Cardiac muscle cell (in vitro differentiated cells and primary cell): ENCODE data around the gene ADAMTS20. TPM values are rescaled to one million over a fixed set of nuclear protein-coding genes. Genes with fewer than 3 reads are reported as not detected.

ENCODE experiments used
- DNase-seq, 2 donors: peaks; one replicate each; pipeline versions ENCODE4 v3.0.0 to v3.0.0-alpha.2; 2010 to 2017; ENCODE audit warnings: low read depth in 1 of 2, low spot score in 1 of 2
- H3K27ac ChIP-seq: fragments of 200-600 bp; sonication (generic); 2 replicates; pipeline ENCODE4 v1.5.1; 2016
- H3K27me3 ChIP-seq: fragments of 200-600 bp; sonication (generic); 2 replicates; pipeline ENCODE4 v1.6.0; 2016; ENCODE audit warnings: control low read depth
- H3K36me3 ChIP-seq: fragments of 200-600 bp; sonication (generic); 2 replicates; pipeline ENCODE4 v1.5.1; 2016; ENCODE audit warnings: control low read depth
- H3K4me1 ChIP-seq: fragments of 200-600 bp; sonication (generic); 2 replicates; pipeline ENCODE4 v1.8.1; 2017; ENCODE audit warnings: low read depth, mild to moderate bottlenecking, mixed run types
- H3K4me3 ChIP-seq: fragments of 200-600 bp; sonication (generic); 2 replicates; pipeline ENCODE4 v1.5.1; 2016; ENCODE audit warnings: mild to moderate bottlenecking
- H3K9me3 ChIP-seq: fragments of 200-600 bp; sonication (generic); 2 replicates; pipeline ENCODE4 v1.5.1; 2017; ENCODE audit warnings: low read depth, mild to moderate bottlenecking, control low read depth
- polyA plus RNA-seq: library from polyadenylated mRNA; unstranded; fragments of >200 nt; fragmentation: Nextera tagmentation; extraction: Ambion mirVana; gene quantifications from 2 replicates; pipeline ENCODE4 v1.2.1, GENCODE V29; 2016
- total RNA-seq: library from RNA; depleted of rRNA; stranded (reverse); fragments of >200 nt; gene quantifications from 2 replicates; pipeline ENCODE4 v1.2.3, GENCODE V29; 2016
- TF ChIP-seq, protein P1 (sequence below): IDR thresholded peaks from 2 replicates; pipeline ENCODE4 v1.5.1; 2012; ENCODE audit warnings: low read depth, mild to moderate bottlenecking, low read length

The ADAMTS20 gene
- total and polyA plus RNA-seq, 2 experiments from 2014 or later = 0.13 to 0.33 TPM

DNA sequence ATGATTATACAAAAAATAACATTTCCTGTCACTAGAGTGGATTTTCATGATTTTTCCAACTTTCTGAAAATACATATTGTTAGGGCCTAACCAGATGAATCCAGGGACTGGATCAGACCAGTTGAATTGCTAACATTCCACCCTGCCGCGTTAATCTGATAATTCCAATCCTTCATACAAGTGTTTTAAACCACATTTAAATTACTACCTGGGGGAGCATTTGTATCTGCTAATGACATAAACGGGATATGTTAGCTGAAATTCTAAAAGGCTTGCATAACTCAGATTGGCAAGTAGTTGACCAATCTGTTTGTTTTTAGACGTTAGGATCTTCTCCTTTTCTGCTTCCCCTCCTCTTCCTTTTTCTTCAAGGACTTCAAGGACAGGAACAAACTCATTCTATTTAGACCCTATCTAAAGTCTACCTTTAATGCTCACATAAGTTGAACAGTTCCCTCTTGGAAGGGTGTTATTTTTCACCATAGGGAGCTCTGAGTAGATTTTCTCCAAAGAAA is 239.0 kb downstream of the ADAMTS20 start:
- Histone ChIP-seq H3K27me3 (no peaks in the 10 kb centered on the region), H3K4me1 (peaks cover 10% of the 10 kb centered on the region), H3K4me3 (no peak overlapping the region), H3K36me3 (no peaks in the 10 kb centered on the region), H3K9me3 (no peaks in the 10 kb centered on the region), H3K27ac (no peak overlapping the region)
- peak in 1 of 2 donors; percentile 43 for DNase-seq
- TF ChIP-seq, protein P1, sequence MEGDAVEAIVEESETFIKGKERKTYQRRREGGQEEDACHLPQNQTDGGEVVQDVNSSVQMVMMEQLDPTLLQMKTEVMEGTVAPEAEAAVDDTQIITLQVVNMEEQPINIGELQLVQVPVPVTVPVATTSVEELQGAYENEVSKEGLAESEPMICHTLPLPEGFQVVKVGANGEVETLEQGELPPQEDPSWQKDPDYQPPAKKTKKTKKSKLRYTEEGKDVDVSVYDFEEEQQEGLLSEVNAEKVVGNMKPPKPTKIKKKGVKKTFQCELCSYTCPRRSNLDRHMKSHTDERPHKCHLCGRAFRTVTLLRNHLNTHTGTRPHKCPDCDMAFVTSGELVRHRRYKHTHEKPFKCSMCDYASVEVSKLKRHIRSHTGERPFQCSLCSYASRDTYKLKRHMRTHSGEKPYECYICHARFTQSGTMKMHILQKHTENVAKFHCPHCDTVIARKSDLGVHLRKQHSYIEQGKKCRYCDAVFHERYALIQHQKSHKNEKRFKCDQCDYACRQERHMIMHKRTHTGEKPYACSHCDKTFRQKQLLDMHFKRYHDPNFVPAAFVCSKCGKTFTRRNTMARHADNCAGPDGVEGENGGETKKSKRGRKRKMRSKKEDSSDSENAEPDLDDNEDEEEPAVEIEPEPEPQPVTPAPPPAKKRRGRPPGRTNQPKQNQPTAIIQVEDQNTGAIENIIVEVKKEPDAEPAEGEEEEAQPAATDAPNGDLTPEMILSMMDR = no peak

DNA sequence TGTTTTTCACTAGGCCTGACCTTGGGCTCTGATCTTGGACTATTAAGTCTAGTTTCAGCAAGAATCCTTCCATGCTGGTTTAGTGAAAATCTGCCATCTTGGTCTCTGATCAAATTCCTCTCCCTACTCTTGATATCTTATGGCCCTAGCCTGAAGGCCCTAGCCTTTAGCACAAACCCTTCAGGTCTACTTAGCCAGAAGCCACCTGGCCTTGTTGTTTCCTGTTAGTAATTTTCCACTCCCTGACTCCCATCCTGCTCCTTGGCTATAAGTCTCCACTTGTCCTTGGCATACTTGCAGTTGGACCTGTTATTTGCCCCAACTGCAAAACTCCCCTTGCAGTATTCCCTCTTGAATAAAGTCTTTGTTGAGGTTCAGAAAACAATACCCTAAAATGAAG is 241.4 kb downstream of the ADAMTS20 start:
- DNase-seq = no peak
- Histone ChIP-seq H3K4me1 (no peaks in the 10 kb centered on the region), H3K4me3 (no peak overlapping the region), H3K36me3 (no peaks in the 10 kb centered on the region), H3K27ac (no peak overlapping the region), H3K27me3 (no peaks in the 10 kb centered on the region), H3K9me3 (no peaks in the 10 kb centered on the region)
- TF ChIP-seq, protein P1 = no peak

DNA sequence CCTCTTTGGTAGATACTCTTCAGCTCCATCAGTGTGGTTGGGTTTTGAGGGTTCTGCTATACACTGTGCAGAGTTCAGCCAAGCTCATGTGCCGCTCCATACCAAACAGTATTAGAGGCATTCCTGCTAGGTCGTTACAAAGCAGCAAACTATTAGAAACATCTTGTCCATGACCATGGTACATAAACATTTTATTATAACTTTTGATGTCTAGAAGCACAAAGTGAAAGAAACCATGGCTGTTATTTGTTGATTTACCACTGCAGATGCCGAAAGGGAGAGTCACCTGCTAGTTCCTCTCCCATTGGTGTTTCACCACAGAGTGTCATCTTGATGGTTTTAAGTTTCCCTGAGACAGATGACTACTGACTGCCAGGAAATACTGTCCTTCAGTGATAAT is 242.0 kb downstream of the ADAMTS20 start:
- no peak for DNase-seq
- TF ChIP-seq, protein P1 = no peak
- H3K27me3 ChIP-seq = no peaks in the 10 kb centered on the region
- no peaks in the 10 kb centered on the region for H3K36me3 ChIP-seq
- H3K4me3 ChIP-seq = no peak overlapping the region
- no peaks in the 10 kb centered on the region for H3K9me3 ChIP-seq
- no peaks in the 10 kb centered on the region for H3K4me1 ChIP-seq
- H3K27ac ChIP-seq = no peak overlapping the region

DNA sequence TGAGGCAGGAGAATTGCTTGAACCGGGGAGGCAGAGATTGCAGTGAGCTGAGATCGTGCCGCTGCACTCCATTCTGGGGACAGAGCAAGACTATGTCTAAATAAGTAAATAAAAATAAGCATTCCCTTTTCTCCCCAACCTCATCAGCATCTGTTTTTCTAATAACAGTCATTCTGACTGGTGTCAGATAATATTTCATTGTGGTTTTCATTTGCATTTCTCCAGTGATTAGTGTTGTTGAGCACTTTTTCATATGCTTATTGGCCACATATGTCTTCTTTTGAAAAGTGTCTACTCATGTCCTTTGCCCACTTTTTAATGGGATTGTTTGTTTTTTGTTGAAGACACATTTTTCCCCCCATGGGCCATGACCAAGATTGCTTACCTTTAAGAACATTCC is 243.2 kb downstream of the ADAMTS20 start:
- DNase-seq = no peak
- Histone ChIP-seq H3K27ac (no peak overlapping the region), H3K9me3 (no peaks in the 10 kb centered on the region)

DNA sequence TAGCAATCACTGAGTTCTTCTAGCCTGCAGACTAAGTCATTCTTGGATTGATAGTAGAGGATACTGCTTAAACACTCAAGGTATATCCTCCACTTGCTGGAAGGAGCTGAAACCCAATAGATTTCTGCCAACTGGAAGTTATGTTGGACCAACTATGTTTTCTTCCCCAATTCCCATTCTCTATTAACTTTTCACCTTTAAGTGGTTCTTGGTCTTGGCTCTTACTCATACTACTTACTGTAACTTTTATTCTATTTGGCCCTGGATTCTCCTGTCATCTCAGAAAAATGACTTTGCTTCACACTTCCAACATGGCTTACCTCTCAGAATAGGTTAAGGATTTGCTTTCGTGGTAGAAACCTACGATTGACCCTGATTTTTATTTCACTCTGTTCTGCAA is 244.9 kb downstream of the ADAMTS20 start:
- no peaks in the 10 kb centered on the region for H3K4me1 ChIP-seq
- TF ChIP-seq, protein P1 = no peak
- no peak for DNase-seq
- H3K36me3 ChIP-seq = no peaks in the 10 kb centered on the region
- no peaks in the 10 kb centered on the region for H3K27me3 ChIP-seq
- H3K4me3 ChIP-seq = no peak overlapping the region
- H3K9me3 ChIP-seq = no peaks in the 10 kb centered on the region
- no peak overlapping the region for H3K27ac ChIP-seq

More for the DNA sequence above, 243.2 kb downstream of the ADAMTS20 start:
- no peaks in the 10 kb centered on the region for H3K36me3 ChIP-seq
- no peaks in the 10 kb centered on the region for H3K4me1 ChIP-seq
- TF ChIP-seq, protein P1 = no peak
- H3K27me3 ChIP-seq = no peaks in the 10 kb centered on the region
- no peak overlapping the region for H3K4me3 ChIP-seq
